ENCODE measurements around the gene KLHL26.

Gene KLHL26

DNA sequence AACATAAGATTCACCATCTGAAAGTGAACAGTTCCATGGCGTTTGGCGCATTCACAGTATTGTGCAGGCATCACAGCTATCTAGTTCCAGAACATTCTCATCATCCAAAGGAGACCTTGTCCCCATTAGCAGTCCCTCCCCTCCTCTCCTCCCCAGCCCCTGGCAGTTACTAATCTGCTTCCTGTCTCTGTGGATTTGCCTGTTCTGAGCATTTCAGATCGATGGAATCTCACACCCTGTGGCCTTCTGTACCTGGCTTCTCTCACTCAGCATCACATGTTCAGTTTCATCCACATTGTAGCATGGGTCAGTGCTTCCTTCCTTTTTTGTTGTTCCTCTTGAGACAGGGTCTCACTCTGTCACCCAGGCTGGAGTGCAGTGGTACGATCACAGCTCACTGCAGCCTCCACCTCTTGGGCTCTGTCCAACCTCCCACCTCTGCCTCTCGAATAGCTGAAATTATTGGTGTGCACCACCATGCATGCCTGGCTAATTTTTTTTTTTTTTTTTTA is 81.2 kb downstream of the KLHL26 start:
- TF ChIP-seq, protein P1, sequence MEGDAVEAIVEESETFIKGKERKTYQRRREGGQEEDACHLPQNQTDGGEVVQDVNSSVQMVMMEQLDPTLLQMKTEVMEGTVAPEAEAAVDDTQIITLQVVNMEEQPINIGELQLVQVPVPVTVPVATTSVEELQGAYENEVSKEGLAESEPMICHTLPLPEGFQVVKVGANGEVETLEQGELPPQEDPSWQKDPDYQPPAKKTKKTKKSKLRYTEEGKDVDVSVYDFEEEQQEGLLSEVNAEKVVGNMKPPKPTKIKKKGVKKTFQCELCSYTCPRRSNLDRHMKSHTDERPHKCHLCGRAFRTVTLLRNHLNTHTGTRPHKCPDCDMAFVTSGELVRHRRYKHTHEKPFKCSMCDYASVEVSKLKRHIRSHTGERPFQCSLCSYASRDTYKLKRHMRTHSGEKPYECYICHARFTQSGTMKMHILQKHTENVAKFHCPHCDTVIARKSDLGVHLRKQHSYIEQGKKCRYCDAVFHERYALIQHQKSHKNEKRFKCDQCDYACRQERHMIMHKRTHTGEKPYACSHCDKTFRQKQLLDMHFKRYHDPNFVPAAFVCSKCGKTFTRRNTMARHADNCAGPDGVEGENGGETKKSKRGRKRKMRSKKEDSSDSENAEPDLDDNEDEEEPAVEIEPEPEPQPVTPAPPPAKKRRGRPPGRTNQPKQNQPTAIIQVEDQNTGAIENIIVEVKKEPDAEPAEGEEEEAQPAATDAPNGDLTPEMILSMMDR (IDR thresholded peaks at IDR 0.05): no peak
- TF ChIP-seq ZFX (IDR thresholded peaks at IDR 0.05; ENCODE audit: borderline replicate concordance): no peak
- H3K27ac ChIP-seq: no peak overlapping the region

DNA sequence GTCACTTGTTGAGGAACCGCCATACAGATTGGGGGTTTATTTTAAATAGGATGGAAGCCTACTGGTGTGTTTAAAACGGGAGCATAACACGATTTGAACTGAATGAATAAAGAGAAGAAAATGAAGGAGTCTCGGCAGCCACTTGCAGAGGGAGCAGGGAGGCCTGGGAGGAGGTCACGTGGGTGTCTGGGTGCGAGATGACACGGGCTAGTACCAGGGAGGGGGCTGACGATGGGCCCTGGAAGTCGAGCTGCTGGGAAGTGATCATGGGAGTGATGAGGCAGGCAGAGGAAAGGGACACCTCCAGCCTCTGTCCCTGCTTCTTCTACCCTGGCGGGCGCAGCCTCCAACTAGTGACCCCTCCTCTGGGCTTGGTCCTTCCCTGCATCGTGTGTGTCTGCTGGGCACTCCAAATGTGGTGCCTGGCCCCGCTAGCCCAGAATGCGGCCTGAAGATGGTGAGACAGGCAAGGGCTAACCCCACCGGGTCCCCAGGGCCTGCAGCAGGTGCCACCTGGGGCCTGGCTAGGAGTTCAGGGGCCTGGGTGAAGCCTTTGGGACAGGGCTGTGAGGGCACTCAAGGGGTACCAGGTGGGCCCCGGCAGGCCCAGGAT is 82.1 kb downstream of the KLHL26 start:
- H3K27ac ChIP-seq: no peak overlapping the region
- TF ChIP-seq, protein P1 (IDR thresholded peaks at IDR 0.05): no peak
- TF ChIP-seq ZFX (IDR thresholded peaks at IDR 0.05; ENCODE audit: borderline replicate concordance): no peak

DNA sequence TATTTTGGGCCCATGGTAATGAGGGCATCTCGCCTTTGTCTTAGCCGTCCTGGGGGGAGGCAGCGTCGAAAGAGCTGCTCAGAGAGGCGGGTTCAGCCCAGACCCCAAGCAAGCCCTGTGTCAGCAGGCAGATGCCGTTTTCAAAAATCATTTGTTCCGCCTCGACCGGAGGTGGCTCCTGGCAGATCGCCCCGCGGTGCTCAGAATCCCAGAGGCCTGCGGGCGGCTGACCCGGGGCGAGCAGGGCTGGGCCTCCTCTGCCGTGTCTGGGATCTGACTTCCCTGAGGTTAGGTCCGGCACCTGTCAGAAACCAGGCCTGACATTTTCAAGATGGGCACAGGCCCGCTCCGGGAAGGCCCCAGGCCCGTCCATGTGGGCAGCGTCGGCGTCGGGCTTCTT is 82.7 kb downstream of the KLHL26 start:
- no peak for TF ChIP-seq ZFX (IDR thresholded peaks at IDR 0.05; ENCODE audit: borderline replicate concordance)
- TF ChIP-seq, protein P1 (IDR thresholded peaks at IDR 0.05): no peak
- no peak overlapping the region for H3K27ac ChIP-seq
